Stimulated activated CD4-positive, alpha-beta T cell treated with anti-CD3 and anti-CD28 coated beads, Interleukin-15, amount 100 ng/mL, for 24 hours (primary cell): ENCODE data around the gene GTF2IRD2.
"Not testable (repeated sequence)": the region's sequence is repeated elsewhere in the genome, so short reads cannot be mapped to it uniquely, and the experiment has no call there.

Experiments
- DNase-seq: peaks from one replicate; pipeline ENCODE4 v3.0.0-alpha.2; 2020

The GTF2IRD2 gene

GRCh38 chr7:74783595-74783994 lies 67.8 kb downstream of the GTF2IRD2 start:
- DNase-seq = not testable (repeated sequence)

GRCh38 chr7:74781746-74782145 lies 69.7 kb downstream of the GTF2IRD2 start:
- DNase-seq = not testable (repeated sequence)

GRCh38 chr7:74779053-74779452 lies 72.4 kb downstream of the GTF2IRD2 start:
- DNase-seq = not testable (repeated sequence)

GRCh38 chr7:74775111-74775510 lies 76.3 kb downstream of the GTF2IRD2 start:
- not testable (repeated sequence) for DNase-seq

GRCh38 chr7:74773760-74774750 lies 77.3 kb downstream of the GTF2IRD2 start, which contains the start of gene NCF1:
TSS of gene NCF1 (plus strand) at chr7:74774011. CDS start at chr7:74774032, 21 bp downstream.
- DNase-seq = not testable (repeated sequence)

- DNase-seq = not testable (repeated sequence)
These were observed 79.3 kb downstream of the GTF2IRD2 start for GRCh38 chr7:74772093-74772492.

GRCh38 chr7:74770062-74770461 lies 81.3 kb downstream of the GTF2IRD2 start:
- DNase-seq = not testable (repeated sequence)

GRCh38 chr7:74766991-74767390 lies 84.4 kb downstream of the GTF2IRD2 start:
- not testable (repeated sequence) for DNase-seq

GRCh38 chr7:74766509-74766908 lies 84.9 kb downstream of the GTF2IRD2 start:
- DNase-seq = not testable (repeated sequence)

- DNase-seq = not testable (repeated sequence)
These were observed 86.0 kb downstream of the GTF2IRD2 start for GRCh38 chr7:74765205-74765918.

- not testable (repeated sequence) for DNase-seq
These were observed 92.4 kb downstream of the GTF2IRD2 start for GRCh38 chr7:74758982-74759381.

- DNase-seq = not testable (repeated sequence)
These were observed 93.1 kb downstream of the GTF2IRD2 start for GRCh38 chr7:74758268-74758667.

- DNase-seq = not testable (repeated sequence)
These were observed 94.7 kb downstream of the GTF2IRD2 start for GRCh38 chr7:74756673-74757072.

- not testable (repeated sequence) for DNase-seq
These were observed 97.4 kb downstream of the GTF2IRD2 start for GRCh38 chr7:74753921-74754482.
